GM18498 (cell line): Measurements from ENCODE around the gene LTA.
"Not testable (repeated sequence)": the region's sequence is repeated elsewhere in the genome, so short reads cannot be mapped to it uniquely, and the experiment has no call there.

Experiments
- ATAC-seq: cut with Tn5 transposase; IDR thresholded peaks from one replicate; pipeline ENCODE4 v1.9.1; 2021; ENCODE audit warnings: mild to moderate bottlenecking, moderate library complexity; ENCODE audit not compliant: unreplicated experiment

Gene LTA

DNA sequence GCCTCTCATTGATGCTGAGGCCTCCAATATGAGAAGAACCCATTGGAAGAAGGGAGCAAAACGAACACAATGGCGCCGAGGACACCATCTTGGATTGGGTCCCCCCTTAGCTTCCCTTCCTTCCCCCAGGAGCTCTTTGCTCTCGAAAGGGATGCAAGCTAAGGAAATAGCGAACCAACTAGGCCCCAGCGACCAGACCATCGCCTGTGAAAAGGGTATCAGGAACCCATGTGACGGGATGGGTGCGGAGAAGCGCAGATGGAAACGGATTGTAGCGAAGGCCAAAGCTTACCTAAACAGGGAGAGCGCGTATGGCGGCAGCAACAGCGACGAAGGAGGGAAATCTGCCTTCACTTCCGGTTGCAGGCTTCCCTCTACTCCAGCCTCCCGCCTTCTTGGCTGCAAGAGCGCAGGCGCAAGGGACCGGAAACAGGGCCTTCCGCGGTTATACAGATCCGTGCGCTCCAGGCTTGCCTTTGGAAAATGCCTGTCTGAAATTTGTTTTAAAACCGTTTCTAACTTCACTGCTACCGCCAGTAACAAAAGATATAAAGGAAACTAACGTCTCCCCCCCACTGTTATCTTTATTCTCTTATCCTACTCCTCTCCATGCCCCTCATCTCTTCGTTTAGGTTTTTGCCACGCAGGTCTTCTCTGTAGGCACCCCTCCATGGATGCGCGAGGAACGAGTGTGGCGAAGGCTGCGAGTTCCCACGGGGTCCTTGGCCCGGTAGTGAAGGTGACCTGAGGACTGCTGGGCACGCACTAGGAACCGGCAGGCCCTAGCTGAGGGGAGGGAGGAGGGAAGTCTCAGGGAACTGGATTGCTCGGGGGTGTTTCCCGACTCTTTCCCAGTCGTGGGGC, 30.2 kb upstream of the LTA start, which contains the start of gene DDX39B:
TSS of gene DDX39B (minus strand) at position 346 of the 864 bp plus-strand sequence. CDS start 1,471 bp downstream, outside the sequence.
- ATAC-seq, result peak; percentile 76

DNA sequence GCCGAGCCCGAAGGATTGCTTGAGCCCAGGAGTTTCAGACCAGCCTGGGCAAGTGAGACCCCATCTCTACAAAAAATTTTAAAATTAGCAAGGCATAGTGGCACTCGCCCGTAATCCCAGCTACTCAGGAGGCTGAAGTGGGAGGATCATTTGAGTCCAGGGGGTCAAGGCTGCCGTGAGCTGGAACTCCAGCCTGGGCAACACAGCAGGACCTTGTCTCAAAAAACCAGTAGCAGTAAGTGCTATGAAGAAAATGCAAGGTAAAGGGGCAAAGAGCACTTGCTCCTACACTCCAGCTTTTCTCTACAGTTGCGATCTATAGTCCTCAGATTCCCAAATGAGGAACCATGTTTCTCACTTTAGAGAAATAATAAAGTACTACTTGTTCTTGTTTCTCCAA, 28.4 kb upstream of the LTA start:
- ATAC-seq, result no peak

DNA sequence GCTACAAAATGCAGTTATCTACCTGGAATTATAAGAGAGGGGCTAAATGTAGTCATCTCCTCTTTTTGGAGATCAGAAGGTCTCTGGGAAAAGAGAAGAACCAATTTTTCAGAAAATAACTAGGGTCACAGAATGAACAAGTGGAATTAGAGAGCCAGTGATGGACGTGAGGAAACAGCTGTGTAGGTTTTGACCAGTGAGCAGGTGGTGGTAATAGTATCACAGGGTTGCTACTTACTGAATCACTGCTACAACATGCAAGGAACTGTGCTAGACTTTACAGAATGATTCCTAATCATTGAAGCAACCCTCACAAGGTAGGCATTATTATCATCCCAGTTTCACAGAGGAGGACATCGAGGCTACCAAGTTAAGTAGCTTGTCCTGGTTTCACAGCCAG, 27.4 kb upstream of the LTA start:
- ATAC-seq, result no peak

DNA sequence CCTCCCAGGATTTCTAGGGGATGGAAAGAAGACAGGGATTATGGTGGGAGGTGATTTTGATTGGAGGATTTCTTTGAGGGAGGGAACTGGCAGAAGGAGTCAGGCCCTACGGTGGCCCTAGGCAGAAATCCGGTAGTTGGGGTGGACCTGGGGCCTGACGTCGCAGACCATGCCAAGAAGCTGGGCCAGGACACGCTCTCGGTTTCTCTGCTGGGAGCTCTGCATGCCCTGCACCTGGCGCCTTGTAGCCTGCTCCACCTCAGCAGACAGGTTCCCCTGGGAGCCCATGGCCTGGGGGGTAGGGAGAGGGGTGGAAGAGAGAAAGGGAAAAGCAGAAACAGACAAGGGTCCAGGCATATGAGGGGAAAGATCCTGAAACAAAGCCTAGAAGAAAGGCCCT, 26.8 kb upstream of the LTA start:
- no peak for ATAC-seq

DNA sequence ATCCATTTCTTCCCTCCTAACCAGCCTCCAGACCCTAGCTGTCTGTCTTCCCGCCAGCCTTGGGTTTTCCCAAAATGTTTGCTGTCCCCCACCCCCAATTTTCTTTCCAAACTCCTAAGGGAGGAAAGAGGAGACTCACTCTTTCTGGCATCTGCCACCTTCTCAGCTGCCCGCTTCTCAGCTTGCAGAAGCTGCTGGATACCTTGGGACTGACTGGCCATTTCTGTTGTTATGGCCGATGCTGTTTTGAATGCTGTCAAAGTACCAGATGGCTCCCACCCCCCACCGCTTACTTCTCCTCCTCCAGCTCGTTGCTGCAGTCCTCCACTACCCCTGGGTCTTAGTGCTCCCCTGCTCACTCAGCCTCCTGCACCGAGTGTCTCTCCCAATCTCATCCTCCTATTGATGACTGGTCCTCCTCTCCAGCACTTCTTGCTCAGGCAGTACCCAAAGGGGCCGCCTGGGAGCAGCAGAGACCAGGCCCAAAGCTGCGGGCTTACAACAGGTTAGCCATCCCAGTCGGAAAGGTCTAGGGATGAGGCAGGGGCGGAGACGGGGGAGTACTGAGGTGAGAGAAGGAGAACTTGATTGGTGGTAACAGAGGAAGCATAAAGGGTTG, 25.6 kb upstream of the LTA start, which contains the start of gene ATP6V1G2:
TSS of gene ATP6V1G2 (minus strand) at position 270 of the 619 bp plus-strand sequence. CDS start at position 221, 49 bp downstream.
- ATAC-seq, result peak; percentile 49

DNA sequence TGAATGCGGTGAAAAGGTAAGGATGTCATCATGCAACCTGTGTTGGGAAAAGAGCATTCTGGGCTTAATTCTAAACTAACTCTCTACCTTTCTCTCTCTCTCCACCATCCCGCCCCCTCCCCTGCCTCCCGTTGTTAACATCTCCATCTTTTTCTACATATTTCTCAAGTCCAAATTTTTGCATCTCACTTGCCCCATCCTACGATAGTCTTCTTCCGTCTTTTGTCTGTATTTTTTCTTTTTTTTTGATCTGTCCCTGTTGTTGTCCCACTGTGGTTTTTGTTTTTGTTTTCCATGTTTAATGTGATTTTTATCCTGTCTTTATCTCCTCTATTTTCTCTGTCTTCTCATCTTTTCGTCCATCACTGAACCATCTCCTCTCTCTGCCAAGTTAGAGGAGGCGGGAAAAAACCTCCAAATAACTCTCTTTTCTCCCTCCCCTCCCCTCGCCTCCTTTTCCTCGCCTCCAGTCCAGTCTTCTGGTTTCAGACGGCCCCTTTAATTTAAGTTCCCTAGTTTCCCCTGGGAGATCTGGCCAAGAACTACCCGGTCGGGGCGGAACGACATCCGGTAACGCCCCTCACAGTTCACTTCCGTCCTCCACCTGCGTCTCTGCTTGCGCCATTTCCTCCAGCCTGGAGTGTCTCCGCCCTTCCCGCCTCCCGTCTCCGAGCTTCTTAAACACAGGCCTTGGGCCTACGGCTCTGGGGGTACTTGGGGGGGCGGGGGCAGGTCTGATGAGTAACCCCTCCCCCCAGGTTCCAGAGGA, 24.9 kb upstream of the LTA start, which contains the start of gene NFKBIL1:
TSS of gene NFKBIL1 (plus strand) at position 651 of the 769 bp plus-strand sequence. CDS start at position 738, 87 bp downstream.
- peak; percentile 70 for ATAC-seq

DNA sequence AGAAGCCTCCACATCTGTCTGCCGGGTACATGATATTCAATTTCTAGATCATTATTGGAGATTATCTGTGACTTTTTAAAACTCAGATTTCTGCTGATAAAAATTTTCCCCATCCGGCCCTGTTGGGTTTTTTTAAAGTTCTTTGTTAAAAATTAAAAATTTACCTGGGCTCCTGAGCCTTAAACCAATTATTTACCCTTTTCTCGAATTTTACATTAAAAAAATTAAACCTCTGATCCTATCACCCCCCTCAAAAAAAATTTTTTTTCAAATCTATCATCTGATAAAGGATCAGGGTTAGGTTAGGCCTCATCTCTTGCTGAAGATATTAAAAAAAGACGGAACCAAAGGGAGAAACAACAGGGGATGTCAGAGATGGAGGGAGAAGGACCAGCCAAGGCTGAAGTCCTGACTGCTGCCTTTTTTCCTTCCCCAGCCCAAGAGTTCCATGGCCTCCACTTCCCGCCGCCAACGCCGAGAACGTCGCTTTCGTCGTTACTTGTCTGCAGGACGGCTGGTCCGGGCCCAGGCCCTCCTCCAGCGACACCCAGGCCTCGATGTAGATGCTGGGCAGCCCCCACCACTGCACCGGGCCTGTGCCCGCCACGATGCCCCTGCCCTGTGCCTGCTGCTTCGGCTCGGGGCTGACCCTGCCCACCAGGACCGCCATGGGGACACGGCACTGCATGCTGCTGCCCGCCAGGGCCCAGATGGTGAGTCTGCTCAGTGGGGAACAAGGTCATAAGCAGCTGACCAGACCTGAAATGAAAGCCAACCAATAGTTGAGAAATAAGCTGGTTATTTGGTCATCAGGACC, 24.2 kb upstream of the LTA start:
- no peak for ATAC-seq

DNA sequence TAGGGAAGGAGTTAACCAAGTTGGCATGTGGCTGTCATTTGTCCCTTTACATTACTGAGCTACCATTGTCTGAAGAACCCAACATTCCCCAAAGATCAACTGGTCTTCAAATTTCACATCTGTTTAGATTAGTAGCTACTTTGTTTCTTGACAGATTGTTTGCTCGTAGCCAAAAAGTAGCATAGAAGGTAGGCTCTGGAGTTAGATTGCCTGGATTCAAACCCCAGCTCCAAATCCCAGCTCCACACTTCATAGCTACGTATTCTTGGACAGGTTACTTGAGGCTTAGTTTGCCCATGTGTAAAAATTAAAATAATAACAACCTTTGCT, 23.6 kb upstream of the LTA start:
- no peak for ATAC-seq

DNA sequence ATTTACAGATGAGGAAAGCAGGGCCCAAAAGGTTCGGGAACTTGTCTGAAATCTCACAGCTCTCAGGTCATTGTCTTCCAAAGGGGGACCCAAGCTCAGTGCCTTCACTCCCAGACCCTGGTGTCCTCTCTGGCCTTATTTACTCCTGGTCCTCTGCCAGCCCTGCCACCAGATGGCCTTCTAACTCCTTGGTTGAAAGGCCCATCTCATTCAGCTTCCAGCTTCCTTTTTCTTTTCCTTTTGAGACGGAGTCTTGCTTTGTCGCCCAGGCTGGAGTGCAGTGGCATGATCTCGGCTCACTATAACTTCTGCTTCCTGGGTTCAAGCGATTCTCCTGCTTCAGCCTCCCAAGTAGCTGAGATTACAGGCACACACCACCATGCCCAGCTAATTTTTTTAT, 20.7 kb upstream of the LTA start:
- not testable (repeated sequence) for ATAC-seq

DNA sequence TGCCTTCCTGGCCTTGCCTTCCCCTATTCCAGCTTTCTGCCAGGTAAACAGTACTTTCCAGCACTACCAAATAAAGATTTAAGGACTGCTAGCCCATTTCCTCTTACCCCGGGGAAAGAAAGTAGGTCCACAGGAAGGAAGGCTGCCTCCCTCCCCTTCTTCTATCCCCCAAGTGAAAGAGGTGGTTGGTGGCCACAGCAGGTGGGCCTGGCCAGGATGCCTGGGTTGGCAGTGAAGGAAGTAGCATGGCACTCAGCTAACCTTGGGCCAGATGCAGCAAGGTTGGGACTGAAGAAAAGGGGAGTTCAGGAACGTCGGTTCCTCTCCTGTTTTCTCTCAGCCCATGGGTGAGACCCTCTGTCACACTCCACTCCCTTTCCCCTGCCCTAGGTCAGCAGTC, 15.8 kb upstream of the LTA start:
- ATAC-seq, result no peak

DNA sequence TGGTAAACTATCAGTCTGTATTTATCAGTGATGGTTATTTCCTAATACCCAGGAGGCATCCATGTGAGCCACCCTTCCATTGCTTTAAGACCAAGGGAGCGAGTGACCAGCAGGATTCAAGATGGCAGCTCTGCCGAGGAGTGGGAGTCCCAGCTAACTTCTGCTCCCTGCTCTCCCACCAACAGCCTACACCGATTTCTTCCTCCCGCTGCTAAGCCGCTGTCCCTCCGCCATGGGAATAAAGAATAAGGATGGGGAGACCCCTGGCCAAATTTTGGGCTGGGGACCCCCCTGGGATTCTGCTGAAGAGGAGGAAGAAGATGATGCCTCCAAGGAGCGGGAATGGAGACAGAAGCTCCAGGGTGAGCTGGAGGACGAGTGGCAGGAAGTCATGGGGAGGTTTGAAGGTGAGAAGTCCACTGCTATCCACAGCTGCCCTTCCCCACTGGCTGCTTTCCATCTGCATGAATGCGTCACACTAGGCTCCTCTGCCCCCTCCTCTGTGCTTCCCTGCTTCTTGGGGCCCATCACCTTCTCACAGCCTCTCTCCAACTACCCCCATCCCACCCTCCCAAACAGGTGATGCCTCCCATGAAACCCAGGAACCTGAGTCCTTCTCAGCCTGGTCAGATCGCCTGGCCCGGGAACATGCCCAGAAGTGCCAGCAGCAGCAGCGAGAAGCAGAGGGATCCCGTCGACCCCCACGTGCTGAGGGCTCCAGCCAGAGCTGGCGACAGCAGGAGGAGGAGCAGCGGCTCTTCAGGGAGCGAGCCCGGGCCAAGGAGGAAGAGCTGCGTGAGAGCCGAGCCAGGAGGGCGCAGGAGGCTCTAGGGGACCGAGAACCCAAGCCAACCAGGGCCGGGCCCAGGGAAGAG, 14.4 kb upstream of the LTA start:
- no peak for ATAC-seq

DNA sequence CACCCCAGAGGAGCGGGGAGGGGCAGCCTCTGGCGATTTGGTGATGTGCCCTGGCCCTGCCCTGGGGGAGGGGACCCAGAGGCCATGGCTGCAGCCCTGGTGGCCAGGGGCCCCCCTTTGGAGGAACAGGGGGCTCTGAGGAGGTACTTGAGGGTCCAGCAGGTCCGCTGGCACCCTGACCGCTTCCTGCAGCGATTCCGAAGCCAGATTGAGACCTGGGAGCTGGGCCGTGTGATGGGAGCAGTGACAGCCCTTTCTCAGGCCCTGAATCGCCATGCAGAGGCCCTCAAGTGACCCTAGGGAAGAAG, 13.8 kb upstream of the LTA start:
- ATAC-seq, result no peak

DNA sequence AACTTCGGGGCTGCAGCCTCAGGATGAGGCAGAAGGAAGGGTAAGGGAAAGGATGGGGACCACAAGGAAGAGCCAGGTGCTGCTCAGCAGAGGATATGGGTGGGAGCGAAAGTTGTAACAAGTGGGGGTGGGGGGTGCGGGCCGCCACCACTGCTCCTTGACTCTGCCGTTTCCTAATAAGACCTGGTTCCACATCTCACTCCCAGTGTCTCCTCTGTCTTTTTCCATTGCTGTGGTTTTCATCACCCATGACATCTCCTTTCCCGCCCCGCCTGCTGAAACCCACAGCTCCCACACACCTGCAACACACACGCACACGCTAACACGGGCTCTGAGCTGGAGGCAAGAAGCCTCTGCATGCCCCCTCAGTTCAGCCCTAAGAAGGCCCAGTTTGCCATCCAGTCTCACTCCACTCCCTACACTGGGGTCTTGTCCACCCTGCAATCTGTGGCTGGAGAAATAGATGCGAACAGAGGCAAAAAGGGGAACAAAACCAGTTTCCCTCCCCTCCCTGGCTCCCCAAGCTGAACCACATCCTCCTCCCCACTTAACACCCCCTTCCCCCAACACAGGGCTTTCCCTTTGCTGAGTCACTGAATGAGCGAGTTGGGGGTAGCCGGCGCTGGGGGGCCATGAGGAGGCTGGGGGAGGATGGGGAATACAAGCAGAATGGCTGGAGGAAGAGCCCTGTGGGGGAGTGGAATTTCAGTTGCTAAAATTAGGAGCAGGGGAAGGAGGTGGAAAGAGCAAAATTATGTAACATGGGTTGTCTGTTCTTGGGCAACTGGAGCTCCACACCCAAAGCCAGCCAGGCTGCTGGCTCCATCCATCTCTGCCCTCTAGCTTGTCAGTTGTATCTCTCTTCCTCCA, 13.2 kb upstream of the LTA start:
- ATAC-seq, result no peak

DNA sequence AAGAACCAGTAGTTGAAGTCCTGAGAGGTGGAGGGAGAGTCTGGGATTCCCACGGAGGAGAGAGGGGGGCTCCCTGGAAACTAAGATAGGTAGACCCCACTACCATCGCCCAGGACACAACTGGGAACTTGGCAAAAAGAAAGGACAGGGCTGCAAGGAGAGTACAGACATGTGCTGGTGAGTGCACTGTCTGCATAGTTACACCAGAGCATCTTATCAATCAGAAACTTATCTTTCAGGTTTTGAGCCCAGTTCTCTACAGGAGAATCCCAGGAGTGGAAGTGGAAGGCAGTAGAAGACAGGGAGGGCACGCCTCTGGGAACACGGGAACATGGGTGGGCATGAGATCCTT, 12.5 kb upstream of the LTA start:
- no peak for ATAC-seq

DNA sequence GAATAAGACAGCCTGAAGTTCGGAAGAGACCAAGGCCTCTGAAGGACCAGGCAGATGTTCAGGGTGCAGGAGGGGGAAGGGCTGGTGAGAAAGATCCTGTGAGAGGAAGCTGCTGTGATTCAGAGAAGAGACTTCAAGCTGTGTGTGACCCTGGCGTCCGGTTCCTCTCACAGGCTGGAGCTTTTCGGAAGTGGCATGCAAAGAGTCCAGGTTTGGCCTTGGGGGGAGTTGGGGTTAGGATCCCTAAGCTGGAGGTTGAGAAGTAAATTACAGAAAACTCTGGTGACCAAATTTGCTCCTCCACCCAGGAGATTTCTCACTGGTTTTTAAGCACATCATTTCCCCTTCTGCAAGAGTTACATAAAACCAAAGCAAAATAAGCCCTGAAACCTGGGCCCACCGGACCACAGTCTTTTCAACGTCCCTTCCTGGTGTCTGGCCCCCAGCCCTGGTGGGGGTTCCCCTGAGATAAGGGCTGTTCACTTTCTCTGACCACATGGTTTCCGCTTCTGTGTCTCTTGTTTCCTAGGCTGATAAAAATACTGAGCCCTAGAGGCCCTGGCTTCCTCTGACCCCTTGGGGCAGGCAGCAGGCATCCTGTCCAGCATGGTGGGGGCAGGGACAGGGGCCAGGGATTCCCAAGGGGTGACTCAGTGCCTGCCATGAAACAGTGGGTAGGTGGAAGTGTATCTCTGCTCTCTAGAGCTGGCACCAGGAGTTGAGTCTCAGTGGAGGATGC, 12.0 kb upstream of the LTA start:
- ATAC-seq, result peak; percentile 68

DNA sequence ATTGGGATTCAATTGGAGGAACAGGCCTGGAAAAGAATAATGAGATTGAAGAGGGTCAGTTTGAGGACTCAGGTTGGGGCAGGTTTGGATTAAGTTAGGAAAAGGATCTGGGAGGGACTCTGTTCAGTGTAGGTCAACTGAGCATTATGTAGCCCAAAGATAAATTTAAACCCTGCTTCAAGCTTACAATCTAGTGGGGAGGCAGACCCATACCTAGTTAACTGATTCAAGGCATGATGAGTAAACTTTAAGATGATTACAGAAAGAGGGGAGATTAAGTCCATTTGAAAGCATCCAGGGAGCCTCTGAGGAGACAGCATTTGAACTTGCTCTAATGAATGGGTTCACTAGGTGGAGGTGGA, 11.4 kb upstream of the LTA start:
- no peak for ATAC-seq

DNA sequence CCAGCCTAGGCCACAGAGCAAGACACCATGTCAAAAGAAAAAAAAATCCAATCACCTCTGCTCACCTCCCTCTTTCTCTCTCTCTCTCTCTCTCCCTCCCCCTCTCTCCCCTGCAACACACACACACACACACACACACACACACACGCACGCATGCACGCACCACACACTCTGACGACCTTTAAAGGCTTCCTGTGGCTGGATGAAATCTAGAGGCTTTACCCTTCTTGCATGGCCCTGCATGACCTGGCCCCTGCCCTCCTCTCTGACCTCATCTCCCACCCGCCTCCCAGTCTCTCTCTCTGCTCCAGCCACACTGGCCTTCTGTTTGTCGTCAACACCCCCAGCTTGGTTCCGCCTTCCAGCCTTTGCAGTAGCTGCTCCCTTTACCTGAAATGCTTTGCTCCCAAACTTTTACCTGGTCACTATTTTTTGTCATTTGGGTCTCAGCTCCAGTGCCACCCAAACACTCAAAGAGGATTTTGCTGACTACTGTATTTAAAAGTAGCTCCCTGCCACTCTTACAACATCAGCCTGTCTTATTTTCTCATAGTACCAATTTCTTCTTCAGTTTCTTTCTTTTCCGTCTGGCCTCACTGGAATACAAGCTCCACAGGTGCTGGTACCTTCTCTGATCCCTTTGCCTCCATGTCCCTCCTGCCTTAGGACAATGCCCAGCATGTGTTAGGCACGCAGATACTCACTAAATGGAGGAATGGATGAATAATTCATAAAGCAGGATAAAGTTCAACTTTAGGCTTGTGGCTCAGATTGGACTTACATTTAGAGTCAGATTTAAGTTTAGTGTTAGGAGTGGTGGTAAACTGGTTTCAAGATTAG, 4.3 kb upstream of the LTA start:
- ATAC-seq, result no peak
